NT2/D1 (cell line): Measurements from ENCODE around the gene TMEM74B.

Source experiments
- DNase-seq: peaks from one replicate; pipeline ENCODE4 v3.0.0-alpha.2; 2011; ENCODE audit warnings: low read depth, low spot score
- H3K27me3 ChIP-seq: 2 replicates; pipeline ENCODE4 v1.6.0; 2011; ENCODE audit warnings: mild to moderate bottlenecking; ENCODE audit not compliant: insufficient read length, insufficient read depth
- H3K36me3 ChIP-seq: 2 replicates; pipeline ENCODE4 v1.6.1; 2011; ENCODE audit warnings: mild to moderate bottlenecking, low read length, mixed read lengths; ENCODE audit not compliant: insufficient read depth, insufficient read length
- H3K4me1 ChIP-seq: 2 replicates; pipeline ENCODE4 v1.5.1; 2011; ENCODE audit not compliant: insufficient read depth, insufficient read length
- H3K4me3 ChIP-seq: 2 replicates; pipeline ENCODE4 v1.5.1; 2011; ENCODE audit warnings: low read depth; ENCODE audit not compliant: insufficient read length
- H3K9ac ChIP-seq: 2 replicates; pipeline ENCODE4 v1.6.0; 2011; ENCODE audit warnings: low read depth; ENCODE audit not compliant: insufficient read length
- H3K9me3 ChIP-seq: 2 replicates; pipeline ENCODE4 v1.5.1; 2011; ENCODE audit warnings: mild to moderate bottlenecking, low read length; ENCODE audit not compliant: insufficient read depth
- SUZ12 ChIP-seq: IDR thresholded peaks from 2 replicates; pipeline ENCODE4 v1.6.1; 2011; ENCODE audit not compliant: insufficient read length, insufficient read depth; ENCODE audit errors: extremely low read depth
- YY1 ChIP-seq: IDR thresholded peaks from 2 replicates; pipeline ENCODE4 v1.6.1; 2011; ENCODE audit not compliant: insufficient read length, insufficient read depth
- ZNF274 ChIP-seq: IDR thresholded peaks from 2 replicates; pipeline ENCODE4 v1.6.1; 2011; ENCODE audit warnings: mild to moderate bottlenecking, low read depth, low read length

Gene TMEM74B

DNA sequence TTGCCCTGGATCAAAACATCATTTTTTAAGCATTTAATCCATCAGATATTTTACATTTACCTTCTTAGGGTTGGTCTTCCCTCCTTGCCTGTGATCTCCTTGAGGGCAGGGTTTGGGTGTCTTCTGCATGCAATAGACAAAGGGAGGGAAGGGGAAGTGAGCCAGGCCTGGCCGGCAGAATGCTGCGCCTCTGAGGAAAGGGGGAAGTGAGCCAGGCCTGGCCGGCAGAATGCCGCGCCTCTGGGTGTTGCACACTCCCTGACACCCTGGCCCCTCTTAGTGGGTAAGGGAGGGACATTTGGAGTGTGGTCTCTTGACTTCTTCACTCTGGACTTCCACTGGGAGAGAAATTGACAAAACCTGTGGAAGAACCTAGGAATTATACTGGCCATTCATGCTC is 53.9 kb downstream of the TMEM74B start:
- H3K9ac ChIP-seq = no peak overlapping the region
- no peak overlapping the region for H3K4me3 ChIP-seq
- H3K27me3 ChIP-seq = no peaks in the 10 kb centered on the region
- peaks cover 71% of the 10 kb centered on the region for H3K36me3 ChIP-seq
- no peaks in the 10 kb centered on the region for H3K4me1 ChIP-seq
- DNase-seq = no peak
- H3K9me3 ChIP-seq = no peaks in the 10 kb centered on the region
- TF ChIP-seq ZNF274 (no peak), SUZ12 (no peak), YY1 (no peak)
